NCI-H2196 (cell line): ENCODE results near the gene RHOC.
A peak's percentile ranks its signal among the peaks of the same experiment; 100 is the strongest.

Source experiments
- DNase-seq: peaks from one replicate; lab custom pipeline; 2025; ENCODE audit not compliant: unreplicated experiment; lab: John Stamatoyannopoulos, UW

RHOC gene

GRCh38 chr1:112718691-112719418 lies 11.9 kb upstream of the RHOC start:
- DNase-seq, result peak; percentile 78

GRCh38 chr1:112717263-112717873 lies 10.4 kb upstream of the RHOC start:
- no peak for DNase-seq

GRCh38 chr1:112716133-112716720 lies 9.3 kb upstream of the RHOC start:
- peak; percentile 88 for DNase-seq

GRCh38 chr1:112715264-112716053 lies 8.5 kb upstream of the RHOC start, which contains the start of gene PPM1J:
TSS of gene PPM1J (minus strand) at chr1:112715332. CDS start at chr1:112715301, 31 bp downstream.
- peak; percentile 95 for DNase-seq

GRCh38 chr1:112714313-112715263 lies 7.7 kb upstream of the RHOC start:
- no peak for DNase-seq

GRCh38 chr1:112713466-112714312 lies 6.8 kb upstream of the RHOC start:
- peak; percentile 42 for DNase-seq

DNA sequence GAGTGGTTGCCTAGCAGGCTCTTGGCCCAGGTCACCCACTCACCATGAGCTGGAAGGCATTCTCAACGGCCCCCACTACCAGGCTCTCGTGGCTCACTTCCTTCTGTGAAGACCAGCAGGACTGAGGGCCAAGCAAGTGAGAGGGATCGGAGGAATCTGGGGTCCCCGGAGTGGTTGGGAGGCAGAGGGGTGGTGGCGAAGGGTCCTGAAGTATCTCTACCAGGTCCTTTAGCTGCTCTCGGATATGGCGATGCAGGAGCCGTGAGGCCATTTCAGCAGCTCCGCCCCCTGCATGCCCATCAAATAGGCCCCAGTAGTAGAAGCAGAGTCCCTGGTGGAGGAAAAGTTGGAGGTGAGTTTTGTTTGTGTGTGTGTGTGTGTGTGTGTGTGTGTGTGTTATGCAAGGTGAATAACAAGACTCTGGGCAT lies 5.8 kb upstream of the RHOC start:
- DNase-seq, result no peak

DNA sequence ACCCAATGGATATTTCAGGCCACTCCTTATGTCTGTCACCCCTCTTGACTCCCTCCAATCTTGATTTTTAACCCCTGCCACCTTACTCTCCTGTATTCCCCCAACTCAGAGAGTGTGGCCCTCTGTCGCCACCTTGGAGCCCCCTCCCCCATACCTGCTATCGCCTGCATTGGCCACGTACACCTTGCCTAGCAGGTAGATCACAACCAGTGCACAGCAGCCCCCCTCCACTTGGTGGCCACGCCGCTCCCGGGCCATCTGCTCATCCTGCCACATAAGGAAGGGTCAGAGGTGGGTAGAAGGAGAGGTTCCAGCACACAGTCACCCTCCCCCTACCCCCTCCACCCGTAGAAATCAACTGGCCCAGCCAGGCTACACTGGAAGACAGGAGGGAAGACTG lies 5.3 kb upstream of the RHOC start:
- no peak for DNase-seq

DNA sequence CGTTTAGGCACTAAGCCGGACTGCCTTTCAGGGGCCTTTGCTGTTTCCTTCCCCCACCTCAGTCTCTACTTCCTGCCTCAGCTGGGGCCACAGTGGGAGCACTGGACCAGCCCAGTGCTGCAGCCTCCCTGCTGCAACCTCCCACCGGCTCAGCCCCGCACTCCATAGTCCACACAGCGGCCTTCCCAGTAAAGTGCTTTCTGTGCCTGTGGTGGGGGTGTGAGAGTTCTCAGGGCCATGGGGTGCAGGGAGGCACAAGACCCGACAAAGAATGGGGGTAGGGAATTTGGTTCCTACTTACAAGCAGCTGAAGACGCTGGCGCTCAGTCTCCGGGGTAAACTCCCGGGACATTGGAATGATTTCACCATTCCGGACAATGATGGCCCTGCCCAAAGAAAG lies 4.7 kb upstream of the RHOC start:
- no peak for DNase-seq

GRCh38 chr1:112711041-112711440 lies 4.1 kb upstream of the RHOC start:
- DNase-seq, result no peak

DNA sequence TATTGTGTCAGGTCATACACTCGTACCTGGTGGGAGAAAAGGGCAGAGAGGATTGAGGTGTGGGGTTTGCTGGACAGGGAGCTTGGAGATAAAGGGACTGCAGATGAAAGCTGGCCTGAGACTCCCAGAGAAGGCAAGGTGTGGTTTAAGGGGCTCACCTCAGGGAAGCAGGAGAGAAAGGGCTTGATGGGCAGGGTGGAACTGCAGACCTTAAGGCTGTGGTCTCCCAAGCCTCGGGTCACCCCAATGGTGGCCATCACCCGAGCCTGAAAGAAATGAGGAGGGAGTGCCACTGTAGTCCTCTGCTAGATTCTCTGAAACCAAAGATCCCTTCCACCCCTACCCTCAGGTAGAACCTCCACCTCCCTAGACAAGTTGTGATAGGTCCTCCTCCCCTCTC lies 3.7 kb upstream of the RHOC start:
- DNase-seq, result no peak

DNA sequence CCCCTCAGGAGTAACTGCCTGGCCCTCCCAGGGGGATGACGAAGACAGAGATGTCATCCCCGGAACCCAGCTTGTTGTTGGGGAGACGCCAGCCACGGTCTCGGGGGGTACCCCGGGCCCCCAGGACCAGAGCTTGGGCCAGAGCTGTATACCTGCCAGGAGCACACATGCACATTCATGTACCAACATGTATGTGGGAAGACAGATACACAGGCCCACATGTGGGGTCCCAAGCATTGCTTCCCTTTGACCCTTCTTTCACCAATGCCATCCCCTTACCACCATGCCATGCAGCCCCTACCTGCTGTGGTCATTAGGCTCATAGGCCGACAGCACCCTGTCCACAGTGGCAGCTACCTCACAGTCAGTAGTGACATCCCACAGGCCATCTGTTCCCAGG lies 3.2 kb upstream of the RHOC start:
- no peak for DNase-seq

DNA sequence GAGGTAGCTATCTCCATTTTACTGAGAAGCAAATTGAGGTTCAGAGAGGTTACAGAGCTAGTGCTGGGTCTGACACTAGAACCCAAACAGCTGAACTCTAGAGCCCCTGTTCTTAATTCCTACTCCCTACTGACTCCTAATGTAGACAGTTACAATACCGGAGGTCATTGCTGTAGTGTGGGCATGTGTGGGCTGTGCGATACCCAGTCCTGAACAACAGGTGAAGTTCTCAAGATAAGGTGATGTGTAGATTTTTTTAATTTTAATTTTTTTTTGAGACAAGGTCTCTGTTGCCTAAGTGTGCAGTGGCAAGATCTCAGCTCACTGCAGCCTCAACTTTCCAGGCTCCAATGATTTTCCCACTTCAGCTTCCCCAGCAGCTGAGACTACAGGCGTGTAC lies 1.6 kb upstream of the RHOC start:
- DNase-seq, result no peak

GRCh38 chr1:112708002-112708448 lies 1.1 kb upstream of the RHOC start:
- no peak for DNase-seq

GRCh38 chr1:112707221-112708001 lies 484 bp upstream of the RHOC start:
- DNase-seq, result peak; percentile 85

DNA sequence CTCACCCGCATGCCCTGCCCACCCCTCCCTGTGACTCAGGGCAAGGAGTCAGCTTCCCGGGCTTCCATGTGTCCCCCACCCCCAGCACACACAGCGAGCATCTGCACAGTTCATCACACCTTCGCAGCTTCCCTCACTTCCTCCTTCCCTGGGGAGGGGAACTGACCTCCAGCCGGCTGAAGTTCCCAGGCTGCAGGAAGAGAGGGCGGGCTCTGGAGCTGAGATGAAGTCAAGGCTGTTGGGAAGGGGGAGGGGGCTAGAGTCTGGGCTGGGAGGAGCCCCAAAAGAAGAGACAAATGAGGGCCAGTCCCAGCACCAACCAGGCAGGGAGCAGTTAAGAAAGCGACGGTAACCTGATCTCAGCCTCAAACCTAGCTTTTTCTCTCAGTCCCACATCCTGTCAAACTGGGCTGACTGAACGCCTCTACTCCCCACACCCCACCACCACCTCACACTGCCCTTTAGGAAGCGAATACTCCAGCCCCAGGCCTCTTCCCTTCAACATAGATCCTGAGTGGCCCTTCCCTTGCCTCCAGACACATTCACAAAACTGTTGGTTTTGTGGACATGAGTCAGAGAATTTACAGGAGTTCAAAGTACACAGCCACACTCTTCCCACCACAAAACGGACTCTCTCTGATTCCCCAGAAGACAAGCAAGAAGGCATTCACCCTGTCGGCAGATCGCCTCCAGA lies 1.8 kb downstream of the RHOC start:
- peak; percentile 87 for DNase-seq

DNA sequence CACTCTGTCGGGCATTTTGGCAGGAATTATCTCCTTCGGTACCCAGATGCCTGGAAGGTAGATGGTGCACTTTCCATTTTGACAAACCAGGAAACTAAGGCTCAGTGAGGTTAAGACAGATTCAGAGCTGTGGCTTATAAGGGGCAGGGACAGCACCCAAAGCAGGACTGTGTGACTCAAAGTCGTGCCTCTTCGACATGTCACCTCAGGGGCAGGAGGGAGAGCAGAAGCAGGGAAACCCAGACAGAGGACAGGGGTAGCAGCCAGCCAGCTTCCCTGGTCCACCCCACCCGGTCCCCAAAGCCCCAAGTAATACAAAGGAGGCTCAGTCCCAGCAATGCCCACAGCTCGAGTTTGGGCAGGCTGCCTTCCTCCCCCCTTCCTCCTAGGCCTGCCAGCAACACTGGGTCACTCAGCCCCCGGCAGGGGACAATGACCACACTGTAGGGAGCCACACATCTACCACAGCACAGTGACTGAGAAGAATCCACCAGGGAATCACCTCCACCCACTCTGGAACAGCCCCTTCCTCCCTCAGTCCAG lies 2.5 kb downstream of the RHOC start:
- no peak for DNase-seq

GRCh38 chr1:112703706-112704105 lies 3.2 kb downstream of the RHOC start:
- no peak for DNase-seq
